HG02610 (cell line): ENCODE measurements around the gene HAO2.

Experiments
- ATAC-seq: cut with Tn5 transposase; IDR thresholded peaks from one replicate; pipeline ENCODE4 v1.9.1; 2021; ENCODE audit warnings: mild to moderate bottlenecking, moderate library complexity; ENCODE audit not compliant: unreplicated experiment

HAO2 gene

DNA sequence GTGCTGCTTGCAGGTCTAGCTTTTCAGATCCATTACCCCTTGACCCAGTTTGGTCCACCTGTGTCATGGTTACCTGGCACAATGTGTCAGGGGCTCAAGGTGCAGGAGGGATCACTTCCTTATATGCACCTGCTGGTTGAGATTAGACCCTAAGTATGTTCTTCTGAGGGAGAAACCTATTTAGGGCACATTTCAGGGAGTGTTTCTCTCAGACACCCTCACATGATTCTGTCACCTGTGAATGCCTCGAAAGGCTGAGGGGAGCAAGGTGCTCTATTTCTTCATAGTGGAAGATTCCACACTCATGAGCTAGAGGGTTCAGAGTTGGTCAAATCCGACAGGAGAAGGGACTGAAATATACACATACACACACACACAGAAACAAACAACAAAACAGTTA is 61.9 kb downstream of the HAO2 start:
- ATAC-seq: no peak

DNA sequence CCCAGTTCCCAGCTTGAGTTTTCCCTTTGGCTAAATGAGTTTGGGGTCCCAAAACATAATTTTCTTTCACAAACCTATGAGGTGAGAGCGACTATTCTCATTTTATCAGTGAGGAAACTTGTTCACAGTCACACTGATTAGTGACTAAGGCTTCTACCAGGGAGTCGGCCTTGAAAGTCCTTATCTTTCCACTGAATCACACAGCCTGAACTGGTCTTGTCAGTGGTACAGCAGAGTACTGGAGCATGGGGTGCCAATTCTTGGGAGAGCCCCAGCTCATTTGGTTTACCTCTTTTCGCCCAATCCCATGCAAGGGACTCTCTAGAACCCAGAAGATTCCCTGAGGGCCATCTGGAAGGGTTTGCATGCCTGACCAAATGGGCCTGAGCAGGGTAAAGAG is 63.3 kb downstream of the HAO2 start:
- ATAC-seq: no peak

GRCh38 chr1:119435052-119435451 is 66.5 kb downstream of the HAO2 start:
- no peak for ATAC-seq

GRCh38 chr1:119438761-119439160 is 70.2 kb downstream of the HAO2 start:
- no peak for ATAC-seq

- no peak for ATAC-seq
These were observed 72.2 kb downstream of the HAO2 start for GRCh38 chr1:119440721-119441307.

GRCh38 chr1:119442756-119443155 is 74.2 kb downstream of the HAO2 start:
- ATAC-seq: no peak
